Lung (tissue), 16 donors: Measurements from ENCODE around the gene DMRTA1. TPM values are rescaled to one million over a fixed set of nuclear protein-coding genes. Genes with fewer than 3 reads are reported as not detected.

Experiments used
- ATAC-seq: fragments of 200-7000 bp; cut with Tn5 transposase; one replicate; pipeline ENCODE4 v1.9.1; 2020; ENCODE audit warnings: moderate number of reproducible peaks; ENCODE audit not compliant: insufficient read depth, low FRiP score
- DNase-seq, 3 donors: peaks; one replicate each; pipeline ENCODE4 v3.0.0-alpha.2; 2013 to 2017
- H3K27ac ChIP-seq, 2 donors: one replicate each; pipeline ENCODE4 v1.5.1; 2013; ENCODE audit warnings: mild to moderate bottlenecking in 2 of 2, moderate library complexity in 2 of 2, control low read depth in 1 of 2, inconsistent platforms in 1 of 2, low read depth in 1 of 2, low read length in 1 of 2
- H3K27me3 ChIP-seq, 3 donors: one replicate each; pipeline ENCODE4 v1.5.1; 2013; ENCODE audit warnings: low read length in 2 of 3; ENCODE audit not compliant: control insufficient read depth in 3 of 3, insufficient read depth in 3 of 3
- H3K36me3 ChIP-seq, 4 donors: one replicate each; pipeline ENCODE4 v1.5.1; 2013; ENCODE audit warnings: low read length in 4 of 4, mild to moderate bottlenecking in 1 of 4, moderate library complexity in 1 of 4; ENCODE audit not compliant: control insufficient read depth in 4 of 4, insufficient read depth in 4 of 4
- H3K4me1 ChIP-seq, 5 donors: one replicate each; pipeline ENCODE4 v1.5.1; 2013; ENCODE audit warnings: low read length in 5 of 5, mild to moderate bottlenecking in 2 of 5, moderate library complexity in 1 of 5; ENCODE audit not compliant: control insufficient read depth in 5 of 5, insufficient read depth in 5 of 5
- H3K4me3 ChIP-seq: one replicate; pipeline ENCODE4 v1.5.1; 2013; ENCODE audit warnings: mild to moderate bottlenecking, control low read depth, moderate library complexity
- H3K9ac ChIP-seq, 2 donors: one replicate each; pipeline ENCODE4 v1.5.1; 2013; ENCODE audit warnings: low read length in 2 of 2, control low read depth in 1 of 2; ENCODE audit not compliant: insufficient read depth in 1 of 2
- H3K9me3 ChIP-seq, 4 donors: one replicate each; pipeline ENCODE4 v1.5.1; 2013; ENCODE audit warnings: low read length in 3 of 4, mild to moderate bottlenecking in 1 of 4, moderate library complexity in 1 of 4; ENCODE audit not compliant: control insufficient read depth in 4 of 4, insufficient read depth in 3 of 4
- CTCF ChIP-seq: IDR thresholded peaks from 2 replicates; pipeline ENCODE4 v1.5.1; 2012; ENCODE audit warnings: mild to moderate bottlenecking; ENCODE audit errors: control extremely low read depth, extremely low read depth
- WGBS, 2 donors: extraction: QIAGEN DNeasy Blood & Tissue Kit; methylation state at CpG; one replicate each; pipeline ENCODE4 v1.1.7; 2013; 5-methylcytosine and 5-hydroxymethylcytosine counted together
- long read RNA-seq, 5 donors: transcript quantifications; one replicate each; lab custom pipeline, GENCODE V29; 2026
- polyA plus RNA-seq, 2 donors: library from polyadenylated mRNA; stranded (reverse); fragments of 200-250 nt; gene quantifications; one replicate each; pipeline ENCODE4 v1.2.1, GENCODE V29; 2013
- total RNA-seq, 2 donors: library from RNA; depleted of rRNA in 1 of 2; stranded (reverse); fragments of >200 nt in 1 of 2; gene quantifications; one replicate each; pipeline ENCODE4 v1.2.1, GENCODE V29; 2014 to 2021
- donor health status: control.
- donor health status: control.
- donor health status: Bipolar disorder and iron deficiency.
- donor health status: healthy.
- donor health status: DM: yes; HTN: yes; CAD: no.

The DMRTA1 gene
- total RNA-seq (1 to 10 TPM; 1.7 to 4.2 TPM), polyA plus RNA-seq (1 to 10 TPM in 1 of 2 donors, under 1 TPM in 1; 0.69 to 1.0 TPM)
- long read RNA-seq, donor 1, full-length matches to known transcripts = 4 of 4 reads
- long read RNA-seq, donor 1, partial matches to known transcripts = 0 of 4 reads
- long read RNA-seq, donor 1, other reads (novel, unspliced or antisense) = 0 of 4 reads
- long read RNA-seq, donor 2, full-length matches to known transcripts = 1 of 1 reads
- long read RNA-seq, donor 2, partial matches to known transcripts = 0 of 1 reads
- long read RNA-seq, donor 2, other reads (novel, unspliced or antisense) = 0 of 1 reads
- long read RNA-seq, donor 3, full-length matches to known transcripts = 1 of 1 reads
- long read RNA-seq, donor 3, partial matches to known transcripts = 0 of 1 reads
- long read RNA-seq, donor 3, other reads (novel, unspliced or antisense) = 0 of 1 reads
- long read RNA-seq, donor 4, full-length matches to known transcripts = 1 of 1 reads
- long read RNA-seq, donor 4, partial matches to known transcripts = 0 of 1 reads
- long read RNA-seq, donor 4, other reads (novel, unspliced or antisense) = 0 of 1 reads
- long read RNA-seq, donor 5, full-length matches to known transcripts = 4 of 4 reads
- long read RNA-seq, donor 5, partial matches to known transcripts = 0 of 4 reads
- long read RNA-seq, donor 5, other reads (novel, unspliced or antisense) = 0 of 4 reads

GRCh38 chr9:22446589-22446949 is at the start of gene DMRTA1:
TSS of gene DMRTA1 (plus strand) at chr9:22446824. CDS start at chr9:22447066, 242 bp downstream.
- peaks cover 0 to 20% (median 15%) of the 10 kb centered on the region in 3 donors for H3K27me3 ChIP-seq

GRCh38 chr9:22401671-22402070 is 45.0 kb upstream of the DMRTA1 start:
- H3K27ac ChIP-seq = no peak overlapping the region

More at GRCh38 chr9:22446589-22446949, at the start of gene DMRTA1:
- H3K36me3 ChIP-seq = no peaks in the 10 kb centered on the region
- DNase-seq (peak; percentile 78 to 84 (median 84)), ATAC-seq (peak; percentile 91)
- peaks cover 0 to 5% (median 0%) of the 10 kb centered on the region in 5 donors for H3K4me1 ChIP-seq
- TF ChIP-seq CTCF = no peak
- H3K9ac ChIP-seq = peak within 1 kb of the TSS; percentile 46 to 70
- peaks cover 0 to 3% (median 0%) of the 10 kb centered on the region in 4 donors for H3K9me3 ChIP-seq
- peak within 1 kb of the TSS; percentile 77 for H3K4me3 ChIP-seq
- 1% methylated on average over 17 to 24 of the region's 24 CpGs for WGBS, 2 donors
- H3K27ac ChIP-seq = peak within 1 kb of the TSS in 1 of 2 donors; percentile 84

GRCh38 chr9:22405869-22406659 is 40.6 kb upstream of the DMRTA1 start:
- no peak for ATAC-seq
- no peaks in the 10 kb centered on the region for H3K27me3 ChIP-seq
- 80 to 85% methylated on average over 13 of the region's 13 CpGs for WGBS, 2 donors
- DNase-seq = no peak
- no peak overlapping the region for H3K9ac ChIP-seq
- H3K9me3 ChIP-seq = peaks cover 0 to 6% (median 2%) of the 10 kb centered on the region in 4 donors
- no peak overlapping the region for H3K27ac ChIP-seq
- no peak overlapping the region for H3K4me3 ChIP-seq
- H3K36me3 ChIP-seq = no peaks in the 10 kb centered on the region
- no peaks in the 10 kb centered on the region for H3K4me1 ChIP-seq
- no peak for TF ChIP-seq CTCF

More at GRCh38 chr9:22401671-22402070, 45.0 kb upstream of the DMRTA1 start:
- Histone ChIP-seq H3K4me3 (no peak overlapping the region), H3K36me3 (no peaks in the 10 kb centered on the region), H3K9me3 (peaks cover 0 to 6% (median 0%) of the 10 kb centered on the region in 4 donors), H3K4me1 (no peaks in the 10 kb centered on the region), H3K27me3 (no peaks in the 10 kb centered on the region), H3K9ac (no peak overlapping the region)
- 58 to 59% methylated on average over 2 of the region's 2 CpGs for WGBS, 2 donors
- DNase-seq = no peak
- no peak for TF ChIP-seq CTCF
- no peak for ATAC-seq
